H1 (cell line): ENCODE data around the gene LTBP1. TPM values are rescaled to one million over a fixed set of nuclear protein-coding genes. Genes with fewer than 3 reads are reported as not detected.

Source experiments
- EZH2 ChIP-seq: fragments of 200-600 bp; sonication (generic); IDR thresholded peaks from 2 replicates; pipeline ENCODE4 v1.7.1; 2012; ENCODE audit warnings: low read depth, mild to moderate bottlenecking, moderate library complexity, low read length, inconsistent platforms; ENCODE audit not compliant: severe bottlenecking
- RAD21 ChIP-seq, 2 experiments: IDR thresholded peaks in 1 of 2; conservative IDR thresholded peaks in 1 of 2; 2 replicates each; pipeline ENCODE4 v1.6.1; 2011; ENCODE audit warnings: low read depth in 2 of 2, low read length in 2 of 2, improper control_type of control experiment in 1 of 2, inconsistent platforms in 1 of 2, mild to moderate bottlenecking in 1 of 2, moderate library complexity in 1 of 2
- RFX5 ChIP-seq: IDR thresholded peaks from 2 replicates; pipeline ENCODE4 v1.6.1; 2011; ENCODE audit warnings: low read depth, low read length, improper control_type of control experiment, borderline replicate concordance
- polyA plus RNA-seq, 7 experiments: library from polyadenylated mRNA; depleted of rRNA in 3 of 7; stranded (reverse) in 5 of 7; unstranded in 2 of 7; fragments of >200 nt in 5 of 7; fragments of 200-250 nt in 2 of 7; gene quantifications; 1 replicate in 5 of 7; 2 replicates in 1 of 7; 4 replicates in 1 of 7; pipeline versions ENCODE4 v1.2.1 to v1.2.3, GENCODE V29; 2011 to 2013; ENCODE audit warnings: missing spikeins in 2 of 7, mixed read lengths in 2 of 7
- total RNA-seq: library from RNA; stranded (reverse); fragmentation: NEBNext Ultra II Directional; extraction: Animal tissue kit (Norgen Biotek cat#: 25700); gene quantifications from 2 replicates; pipeline ENCODE4 v1.2.1, GENCODE V29; 2021

LTBP1 gene
- total and polyA plus RNA-seq, 2 of the 8 experiments (the other 6 are each of a cell fraction or from before 2014, with no cell fraction given): 15.4 to 24.7 TPM

GRCh38 chr2:33425161-33425560 lies 478.4 kb downstream of the LTBP1 start (continued):
- no peak for TF ChIP-seq EZH2
- no peak for TF ChIP-seq RAD21 (IDR thresholded peaks at IDR 0.05 in 1 of 2, conservative IDR thresholded peaks at IDR 0.05 in 1 of 2; ENCODE audit: low read depth in 2 of 2, low read length in 2 of 2)
- TF ChIP-seq RFX5: no peak
